CD8-positive, alpha-beta memory T cell (primary cell): ENCODE measurements around the gene GPBP1. TPM values are rescaled to one million over a fixed set of nuclear protein-coding genes. Genes with fewer than 3 reads are reported as not detected.

Experiments used
- CTCF ChIA-PET: fragments of 350-600 bp; sonication (Branson Sonifier 250); formaldehyde crosslinking; loops from one replicate; lab custom pipeline; 2021; ENCODE audit warnings: antibody characterized with exemption; lab: Charles Lee
- POLR2A ChIA-PET: fragments of 350-600 bp; sonication (Branson Sonifier 250); formaldehyde crosslinking; loops from one replicate; lab custom pipeline; 2021; ENCODE audit warnings: antibody characterized with exemption; lab: Charles Lee
- DNase-seq, 5 donors: peaks; one replicate each; pipeline versions ENCODE4 v3.0.0 to v3.0.0-alpha.2; 2020 to 2022; ENCODE audit warnings: mixed read lengths in 1 of 5
- H3K27ac ChIP-seq: one replicate; pipeline ENCODE4 v1.7.0; 2013; ENCODE audit warnings: low read depth, mild to moderate bottlenecking, low read length, moderate library complexity
- H3K27me3 ChIP-seq: 2 replicates; pipeline ENCODE4 v1.7.0; 2013; ENCODE audit warnings: low read length, mild to moderate bottlenecking; ENCODE audit not compliant: insufficient read depth, poor library complexity, severe bottlenecking
- H3K36me3 ChIP-seq: 2 replicates; pipeline ENCODE4 v1.7.0; 2013; ENCODE audit warnings: mild to moderate bottlenecking, low read length, moderate library complexity; ENCODE audit not compliant: insufficient read depth
- H3K4me1 ChIP-seq: 2 replicates; pipeline ENCODE4 v1.7.0; 2013; ENCODE audit warnings: mild to moderate bottlenecking, low read length, moderate library complexity; ENCODE audit not compliant: insufficient read depth
- H3K4me3 ChIP-seq: 2 replicates; pipeline ENCODE4 v1.7.0; 2013; ENCODE audit warnings: mild to moderate bottlenecking, low read length
- H3K9me3 ChIP-seq: 2 replicates; pipeline ENCODE4 v1.7.0; 2013; ENCODE audit warnings: mild to moderate bottlenecking, low read length
- H3K27ac Mint-ChIP-seq, 8 donors: one replicate each; pipeline ENCODE4 v1.8.0; 2020 to 2021; ENCODE audit warnings: mixed read lengths in 8 of 8, mild to moderate bottlenecking in 6 of 8, inconsistent platforms in 3 of 8, moderate library complexity in 3 of 8
- H3K27me3 Mint-ChIP-seq, 2 donors: one replicate each; pipeline ENCODE4 v1.8.0; 2020 to 2021; ENCODE audit warnings: mixed read lengths in 2 of 2, mild to moderate bottlenecking in 1 of 2, moderate library complexity in 1 of 2
- H3K36me3 Mint-ChIP-seq, 3 donors: one replicate each; pipeline ENCODE4 v1.8.0; 2020 to 2021; ENCODE audit warnings: mixed read lengths in 3 of 3, inconsistent platforms in 1 of 3, mild to moderate bottlenecking in 1 of 3
- H3K4me1 Mint-ChIP-seq, 3 donors: one replicate each; pipeline ENCODE4 v1.8.0; 2020 to 2021; ENCODE audit warnings: mixed read lengths in 3 of 3, inconsistent platforms in 1 of 3, mild to moderate bottlenecking in 1 of 3
- H3K4me3 Mint-ChIP-seq, 7 donors: one replicate each; pipeline ENCODE4 v1.8.0; 2020 to 2021; ENCODE audit warnings: mixed read lengths in 7 of 7, mild to moderate bottlenecking in 6 of 7, moderate library complexity in 4 of 7, inconsistent platforms in 2 of 7
- H3K9me3 Mint-ChIP-seq, 5 donors: one replicate each; pipeline ENCODE4 v1.8.0; 2020 to 2022; ENCODE audit warnings: mixed read lengths in 5 of 5, mild to moderate bottlenecking in 3 of 5, moderate library complexity in 2 of 5, inconsistent platforms in 1 of 5
- polyA plus RNA-seq: library from polyadenylated mRNA; unstranded; fragments of 300-500 nt; fragmentation: Illumina TruSeq; gene quantifications from one replicate; pipeline ENCODE4 v1.2.3, GENCODE V29; 2021
- total RNA-seq, 2 experiments: library from RNA; stranded (reverse); gene quantifications; one replicate each; pipeline ENCODE4 v1.2.3, GENCODE V29; 2021

GPBP1 gene
- total and polyA plus RNA-seq, 3 experiments from 2014 or later = 77.7 to 101 (median 81.9) TPM

DNA sequence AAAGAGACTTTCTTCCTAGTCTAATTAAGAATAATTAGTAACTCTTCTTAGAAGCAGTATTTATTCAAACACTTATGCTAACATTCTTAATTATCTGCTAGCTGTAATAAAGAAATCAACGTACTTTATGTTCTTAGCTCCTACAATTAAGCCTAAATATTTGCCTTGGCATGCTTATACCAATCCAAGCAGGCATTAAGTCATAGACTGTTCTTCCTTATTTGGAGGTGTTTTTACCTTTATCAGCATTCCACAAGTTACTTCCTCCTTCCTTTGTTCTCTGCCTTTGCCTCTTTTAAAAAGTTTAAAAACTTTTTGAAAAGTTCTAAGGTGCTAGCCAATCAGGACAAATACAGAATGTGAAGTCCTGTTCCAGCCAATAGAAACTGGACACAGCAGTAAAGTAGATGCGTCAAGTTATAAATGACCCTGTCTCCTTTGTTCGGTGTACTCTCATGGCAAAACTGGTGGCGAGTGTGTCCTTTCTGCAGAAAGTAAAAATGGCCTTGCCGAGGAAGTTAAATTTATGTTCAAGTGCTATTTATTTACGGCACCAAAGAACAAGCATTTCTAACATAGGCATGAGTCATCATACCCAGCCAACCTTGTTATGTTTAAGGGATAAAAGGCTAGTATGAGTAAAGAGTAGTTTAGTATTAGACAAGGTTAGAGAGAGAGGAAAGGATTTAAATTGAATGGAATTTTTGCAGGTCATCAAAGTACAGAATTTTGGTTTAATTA lies 58.6 kb downstream of the GPBP1 start:
- POLR2A ChIA-PET = no interaction called here
- Mint-ChIP-seq H3K36me3 (peaks cover 12 to 74% (median 19%) of the 10 kb centered on the region in 3 donors), H3K27ac (peak overlapping the region in 3 of 8 donors; percentile 4 to 96 (median 12)), H3K27me3 (no peaks in the 10 kb centered on the region), H3K4me3 (no peak overlapping the region), H3K4me1 (peaks cover 43 to 59% (median 54%) of the 10 kb centered on the region in 3 donors), H3K9me3 (no peaks in the 10 kb centered on the region)
- DNase-seq = no peak
- no peaks in the 10 kb centered on the region for H3K9me3 ChIP-seq
- peaks cover 9% of the 10 kb centered on the region for H3K4me1 ChIP-seq
- H3K36me3 ChIP-seq = peaks cover 36% of the 10 kb centered on the region
- no peaks in the 10 kb centered on the region for H3K27me3 ChIP-seq
- no peak overlapping the region for H3K4me3 ChIP-seq
- CTCF ChIA-PET = interaction anchor here (0.6 to 1.3 kb wide), 2 partner anchors 13 to 15 kb away, joined by 3 read pairs; no protein-coding TSS in a partner anchor
- H3K27ac ChIP-seq = no peak overlapping the region

DNA sequence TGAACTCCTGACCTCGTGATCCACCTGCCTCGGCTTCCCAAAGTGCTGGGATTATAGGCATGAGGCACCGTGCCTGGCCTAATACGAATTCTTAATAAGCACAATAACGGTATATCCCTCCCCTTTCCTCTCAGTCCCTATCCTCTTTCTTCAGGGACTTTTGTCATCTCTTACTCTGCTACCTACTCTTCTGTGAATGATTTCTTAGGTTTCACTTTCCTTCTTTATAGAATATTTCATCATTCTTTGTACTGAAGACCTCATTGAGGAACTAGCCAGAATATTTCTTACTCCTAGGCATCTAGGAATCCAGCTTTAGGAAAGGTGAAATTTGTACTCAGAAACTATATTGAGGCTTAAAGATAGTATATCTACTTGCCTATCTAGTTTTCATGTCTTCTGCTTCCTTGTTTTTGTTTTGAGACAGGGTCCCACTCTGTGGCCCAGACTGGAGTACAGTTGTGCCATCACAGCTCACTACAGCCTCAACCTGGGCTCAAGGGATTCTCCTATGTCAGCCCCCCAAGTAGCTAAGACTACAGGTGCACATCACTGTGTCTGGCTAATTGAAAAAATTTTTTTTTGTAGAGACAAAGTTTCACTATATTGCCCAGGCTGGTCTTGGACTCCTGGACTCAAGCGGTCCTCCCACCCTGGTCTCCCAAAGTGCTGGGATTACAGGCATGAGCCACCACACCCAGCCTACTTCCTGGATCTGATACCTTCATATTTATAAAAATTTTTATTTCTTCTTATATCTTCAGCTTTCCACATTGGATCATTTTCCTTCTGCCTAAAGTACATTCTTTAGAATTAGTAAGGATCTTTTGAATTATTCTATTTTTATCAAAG lies 69.7 kb downstream of the GPBP1 start:
- H3K27me3 ChIP-seq = no peaks in the 10 kb centered on the region
- Mint-ChIP-seq H3K27ac (peak overlapping the region in 5 of 8 donors; percentile 54 to 80 (median 79)), H3K4me3 (no peak overlapping the region), H3K9me3 (no peaks in the 10 kb centered on the region), H3K27me3 (no peaks in the 10 kb centered on the region), H3K4me1 (peaks cover 35 to 60% (median 54%) of the 10 kb centered on the region in 3 donors), H3K36me3 (peaks cover 4 to 64% (median 10%) of the 10 kb centered on the region in 3 donors)
- no peaks in the 10 kb centered on the region for H3K9me3 ChIP-seq
- peaks cover 13% of the 10 kb centered on the region for H3K36me3 ChIP-seq
- H3K27ac ChIP-seq = no peak overlapping the region
- POLR2A ChIA-PET = no interaction called here
- no peak overlapping the region for H3K4me3 ChIP-seq
- CTCF ChIA-PET = no interaction called here
- H3K4me1 ChIP-seq = peaks cover 13% of the 10 kb centered on the region
- no peak for DNase-seq

DNA sequence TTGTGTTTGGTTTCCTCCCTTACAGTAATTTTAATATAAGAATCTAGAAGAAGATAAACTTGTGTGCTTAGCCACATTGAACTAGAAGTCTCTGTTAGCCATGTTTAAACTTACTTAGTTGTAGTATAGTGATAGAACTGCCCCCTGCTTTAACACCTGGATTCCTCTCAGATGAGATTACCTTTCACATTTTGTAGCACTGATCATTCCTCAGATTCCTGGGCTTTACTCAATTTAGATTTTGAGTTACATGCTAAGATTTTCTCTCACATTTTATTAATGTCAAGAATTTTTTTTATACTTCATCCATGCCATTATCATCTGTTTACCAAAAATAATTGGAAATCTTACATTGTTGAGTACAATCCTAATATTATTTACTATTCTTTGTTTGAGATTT lies 70.5 kb downstream of the GPBP1 start:
- POLR2A ChIA-PET = no interaction called here
- H3K27me3 Mint-ChIP-seq = no peaks in the 10 kb centered on the region

DNA sequence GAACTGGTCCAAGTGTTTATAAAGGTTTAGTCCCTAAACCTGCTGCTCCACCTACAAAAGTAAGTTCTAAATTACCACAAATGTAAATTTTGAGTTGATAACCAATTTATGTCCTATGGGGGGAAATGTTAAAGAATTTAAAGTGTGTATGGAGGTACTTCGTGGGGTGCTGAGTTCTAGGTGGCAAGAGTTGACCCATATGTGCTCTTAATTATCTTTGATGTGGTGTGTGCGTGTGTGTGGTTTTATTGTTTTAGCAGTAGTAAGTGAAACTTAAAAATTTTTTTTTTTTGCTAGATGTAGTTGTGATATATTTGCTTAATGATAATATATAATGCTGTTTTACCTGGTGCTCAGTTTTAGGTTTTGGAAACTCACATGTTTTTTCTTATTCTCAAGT lies 72.6 kb downstream of the GPBP1 start:
- ChIA-PET CTCF (interaction anchor here (1.5 kb wide), 1 partner anchor 15 kb away, joined by 3 read pairs; no protein-coding TSS in a partner anchor), POLR2A (no interaction called here)
- no peaks in the 10 kb centered on the region for H3K9me3 Mint-ChIP-seq
- peak overlapping the region; percentile 31 to 81 (median 51) for H3K27ac Mint-ChIP-seq
- H3K9me3 ChIP-seq = no peaks in the 10 kb centered on the region
- DNase-seq = peak in 2 of 5 donors; percentile 25 to 48
- H3K36me3 ChIP-seq = peaks cover 24% of the 10 kb centered on the region
- H3K27me3 ChIP-seq = no peaks in the 10 kb centered on the region
- peaks cover 13% of the 10 kb centered on the region for H3K4me1 ChIP-seq
- H3K4me3 Mint-ChIP-seq = peak overlapping the region in 4 of 7 donors; percentile 7 to 30 (median 20)
- H3K36me3 Mint-ChIP-seq = peaks cover 11 to 71% (median 20%) of the 10 kb centered on the region in 3 donors
- H3K27ac ChIP-seq = no peak overlapping the region
- peaks cover 33 to 60% (median 46%) of the 10 kb centered on the region in 3 donors for H3K4me1 Mint-ChIP-seq
- no peaks in the 10 kb centered on the region for H3K27me3 Mint-ChIP-seq
- no peak overlapping the region for H3K4me3 ChIP-seq

More for the DNA sequence above, 70.5 kb downstream of the GPBP1 start:
- Histone ChIP-seq H3K36me3 (peaks cover 17% of the 10 kb centered on the region), H3K4me1 (peaks cover 13% of the 10 kb centered on the region), H3K9me3 (no peaks in the 10 kb centered on the region), H3K27ac (no peak overlapping the region), H3K4me3 (no peak overlapping the region), H3K27me3 (no peaks in the 10 kb centered on the region)
- H3K9me3 Mint-ChIP-seq = no peaks in the 10 kb centered on the region
- CTCF ChIA-PET = interaction anchor here (0.7 kb wide), 1 partner anchor 12 kb away, joined by 3 read pairs; no protein-coding TSS in a partner anchor
- peaks cover 35 to 60% (median 54%) of the 10 kb centered on the region in 3 donors for H3K4me1 Mint-ChIP-seq
- DNase-seq = no peak
- H3K36me3 Mint-ChIP-seq = peaks cover 4 to 67% (median 15%) of the 10 kb centered on the region in 3 donors
- H3K4me3 Mint-ChIP-seq = no peak overlapping the region
- peak overlapping the region in 4 of 8 donors; percentile 4 to 74 (median 44) for H3K27ac Mint-ChIP-seq

DNA sequence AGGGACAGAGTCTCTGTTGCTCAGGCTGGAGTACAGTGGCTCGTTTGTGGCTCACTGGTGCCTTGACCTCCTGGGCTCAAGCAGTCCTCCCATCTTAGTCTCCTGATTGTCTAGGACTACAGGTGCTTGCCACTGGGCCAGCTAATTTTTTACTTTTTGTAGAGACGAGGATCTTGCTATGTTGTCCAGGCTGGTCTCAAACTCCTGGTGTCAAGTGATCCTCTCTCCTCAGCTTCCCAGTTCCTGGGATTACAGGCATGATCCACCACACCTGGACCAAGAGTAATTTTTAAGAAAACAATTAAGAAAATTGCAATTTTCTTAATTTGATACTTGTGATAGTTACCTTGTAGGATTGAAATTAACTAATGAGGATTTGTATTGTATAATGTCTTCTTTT lies 73.9 kb downstream of the GPBP1 start:
- ChIA-PET CTCF (interaction anchor here (0.7 kb wide), 1 partner anchor 16 kb away, joined by 3 read pairs; no protein-coding TSS in a partner anchor), POLR2A (no interaction called here)
- Mint-ChIP-seq H3K27ac (peak overlapping the region in 2 of 8 donors; percentile 26 to 54), H3K27me3 (no peaks in the 10 kb centered on the region), H3K4me1 (peaks cover 30 to 55% (median 40%) of the 10 kb centered on the region in 3 donors), H3K36me3 (peaks cover 13 to 76% (median 17%) of the 10 kb centered on the region in 3 donors), H3K4me3 (no peak overlapping the region), H3K9me3 (no peaks in the 10 kb centered on the region)
- no peak overlapping the region for H3K27ac ChIP-seq
- peaks cover 13% of the 10 kb centered on the region for H3K4me1 ChIP-seq
- no peak overlapping the region for H3K4me3 ChIP-seq
- H3K9me3 ChIP-seq = no peaks in the 10 kb centered on the region
- DNase-seq = no peak
- H3K36me3 ChIP-seq = peaks cover 27% of the 10 kb centered on the region
- H3K27me3 ChIP-seq = no peaks in the 10 kb centered on the region

DNA sequence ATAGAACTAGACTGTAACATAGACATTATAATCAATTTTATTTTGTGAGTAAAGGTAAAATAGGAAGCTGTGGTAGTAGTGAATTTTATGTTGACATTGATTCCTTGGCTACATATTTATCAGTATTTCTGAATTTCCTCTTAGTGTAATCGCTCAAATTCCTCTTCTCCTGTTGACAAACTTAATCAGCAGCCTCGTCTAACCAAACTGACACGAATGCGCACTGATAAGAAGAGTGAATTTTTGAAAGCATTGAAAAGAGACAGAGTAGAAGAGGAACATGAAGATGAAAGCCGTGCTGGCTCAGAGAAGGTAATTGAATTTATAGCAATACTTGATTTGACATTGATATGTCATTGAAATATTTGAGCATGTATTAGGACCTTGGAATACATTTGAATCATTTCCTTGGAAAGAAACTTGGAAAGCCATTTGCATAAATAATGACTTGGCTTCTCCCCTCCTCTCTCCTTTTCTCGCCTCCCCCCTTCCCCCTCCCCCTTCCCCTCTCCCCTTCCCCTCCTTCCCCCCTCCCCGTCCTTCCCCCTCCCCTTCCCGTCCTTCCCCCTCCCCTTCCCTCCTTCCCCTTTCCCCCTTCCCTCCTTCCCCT lies 75.5 kb downstream of the GPBP1 start:
- Histone ChIP-seq H3K27me3 (no peaks in the 10 kb centered on the region), H3K4me1 (peaks cover 13% of the 10 kb centered on the region), H3K27ac (no peak overlapping the region), H3K36me3 (peaks cover 34% of the 10 kb centered on the region), H3K4me3 (no peak overlapping the region), H3K9me3 (no peaks in the 10 kb centered on the region)
- no peaks in the 10 kb centered on the region for H3K9me3 Mint-ChIP-seq
- H3K27me3 Mint-ChIP-seq = no peaks in the 10 kb centered on the region
- no peak overlapping the region for H3K4me3 Mint-ChIP-seq
- POLR2A ChIA-PET = no interaction called here
- CTCF ChIA-PET = no interaction called here
- peaks cover 13 to 81% (median 17%) of the 10 kb centered on the region in 3 donors for H3K36me3 Mint-ChIP-seq
- peaks cover 26 to 42% (median 33%) of the 10 kb centered on the region in 3 donors for H3K4me1 Mint-ChIP-seq
- H3K27ac Mint-ChIP-seq = peak overlapping the region in 4 of 8 donors; percentile 20 to 64 (median 52)
- no peak for DNase-seq

DNA sequence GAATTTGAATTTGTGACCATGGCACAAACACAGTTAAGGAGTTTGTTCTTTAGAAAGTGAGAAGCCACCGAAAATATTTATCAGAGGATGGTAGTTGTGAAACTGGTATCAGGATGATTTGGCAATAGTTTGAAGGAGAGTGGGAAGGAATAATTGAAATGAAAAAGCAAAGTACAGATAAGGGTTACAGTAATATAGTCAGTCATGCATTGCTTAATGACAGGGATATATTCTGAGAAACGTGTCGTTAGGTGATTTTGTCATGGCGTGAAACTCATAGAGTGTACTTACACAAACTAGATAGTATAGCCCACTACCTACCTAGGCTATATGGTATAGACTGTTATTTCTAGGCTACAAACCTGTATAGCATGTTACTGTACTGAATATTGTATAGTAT lies 84.2 kb downstream of the GPBP1 start:
- Histone ChIP-seq H3K27ac (no peak overlapping the region), H3K27me3 (no peaks in the 10 kb centered on the region), H3K9me3 (no peaks in the 10 kb centered on the region), H3K36me3 (peaks cover 51% of the 10 kb centered on the region), H3K4me3 (no peak overlapping the region), H3K4me1 (no peaks in the 10 kb centered on the region)
- CTCF ChIA-PET = no interaction called here
- Mint-ChIP-seq H3K4me3 (no peak overlapping the region), H3K27me3 (no peaks in the 10 kb centered on the region), H3K27ac (peak overlapping the region in 5 of 8 donors; percentile 2 to 85 (median 31)), H3K36me3 (peaks cover 0 to 86% (median 16%) of the 10 kb centered on the region in 3 donors), H3K4me1 (peaks cover 35 to 39% (median 38%) of the 10 kb centered on the region in 3 donors), H3K9me3 (no peaks in the 10 kb centered on the region)
- POLR2A ChIA-PET = no interaction called here
- DNase-seq = no peak
